GM21737 (cell line): ENCODE results near the gene C10orf90.

ENCODE experiments used
- ATAC-seq: cut with Tn5 transposase; IDR thresholded peaks from one replicate; pipeline ENCODE4 v1.9.1; 2021; ENCODE audit warnings: mild to moderate bottlenecking, moderate library complexity; ENCODE audit not compliant: unreplicated experiment

C10orf90 gene

DNA sequence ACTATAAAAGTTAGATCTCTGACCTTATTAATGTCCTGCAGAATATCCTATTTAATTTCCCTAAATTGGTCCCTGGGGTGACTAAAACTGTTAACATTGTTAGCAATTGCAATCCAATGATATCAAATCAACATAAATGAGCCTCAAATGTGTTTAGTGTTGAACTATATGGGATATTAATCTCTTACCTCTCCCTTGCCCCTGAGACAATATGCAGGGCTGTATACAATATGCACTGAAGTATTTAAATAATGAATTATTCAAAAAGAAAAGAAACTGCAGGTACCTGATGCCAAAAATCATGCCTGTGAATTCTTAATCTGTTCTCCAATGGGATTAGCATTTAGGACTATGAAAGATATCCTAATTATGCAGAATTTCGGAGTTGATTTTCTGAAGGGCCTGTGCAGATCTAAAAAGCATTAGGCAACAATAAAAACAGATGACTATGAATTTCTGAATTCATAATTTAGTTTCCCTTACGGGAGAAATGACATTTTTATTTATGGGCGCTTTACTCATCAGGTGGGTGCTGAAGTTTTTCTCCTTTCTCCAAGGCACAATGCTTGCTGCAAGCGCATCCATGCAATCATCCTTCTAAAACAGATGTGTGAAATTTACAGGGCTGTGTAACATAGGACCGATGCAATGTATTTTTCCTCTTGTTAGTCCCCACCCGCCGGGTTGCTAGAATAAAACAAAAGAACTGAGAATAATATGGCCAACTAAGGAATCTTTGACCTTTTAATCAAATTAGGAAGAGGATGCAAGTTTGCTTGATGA is 5.4 kb upstream of the C10orf90 start:
- ATAC-seq: no peak

DNA sequence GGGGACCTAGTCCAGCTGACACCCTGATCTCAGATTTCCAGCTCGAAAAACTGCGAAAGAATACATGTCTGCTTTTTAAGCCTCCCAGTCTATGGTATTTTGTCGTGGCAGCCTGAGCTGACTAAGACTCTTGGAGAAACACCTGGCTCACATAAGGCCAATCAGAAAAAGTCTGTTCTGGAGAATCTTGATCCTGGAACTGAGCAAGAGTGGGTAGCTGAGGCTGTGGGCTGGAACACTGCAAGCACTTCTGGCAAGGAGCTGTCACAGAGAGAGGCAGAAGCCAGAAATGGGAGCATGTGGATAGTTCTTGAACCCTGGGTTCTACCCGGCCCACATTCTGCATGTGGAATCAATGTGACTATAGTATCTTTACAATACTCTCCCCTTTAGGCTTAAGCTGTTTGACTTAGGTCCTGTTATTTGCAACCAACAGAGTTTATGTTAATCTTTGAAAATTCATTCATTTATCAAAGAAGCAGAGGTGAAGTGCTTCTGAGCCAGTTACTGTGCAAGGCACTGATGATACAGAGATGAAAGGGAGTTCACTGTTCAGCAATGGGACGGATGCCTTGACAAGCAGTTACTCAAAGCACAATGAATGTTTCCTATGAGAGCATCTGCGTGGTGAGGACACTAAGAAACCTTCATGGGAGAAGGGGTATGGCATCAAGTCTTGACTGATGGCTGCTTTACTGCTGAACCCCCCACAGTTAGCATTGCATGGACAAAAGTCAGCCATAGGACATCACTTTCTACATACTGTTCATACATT is 4.4 kb upstream of the C10orf90 start:
- no peak for ATAC-seq

GRCh38 chr10:126673565-126673964 is 3.1 kb upstream of the C10orf90 start:
- no peak for ATAC-seq

DNA sequence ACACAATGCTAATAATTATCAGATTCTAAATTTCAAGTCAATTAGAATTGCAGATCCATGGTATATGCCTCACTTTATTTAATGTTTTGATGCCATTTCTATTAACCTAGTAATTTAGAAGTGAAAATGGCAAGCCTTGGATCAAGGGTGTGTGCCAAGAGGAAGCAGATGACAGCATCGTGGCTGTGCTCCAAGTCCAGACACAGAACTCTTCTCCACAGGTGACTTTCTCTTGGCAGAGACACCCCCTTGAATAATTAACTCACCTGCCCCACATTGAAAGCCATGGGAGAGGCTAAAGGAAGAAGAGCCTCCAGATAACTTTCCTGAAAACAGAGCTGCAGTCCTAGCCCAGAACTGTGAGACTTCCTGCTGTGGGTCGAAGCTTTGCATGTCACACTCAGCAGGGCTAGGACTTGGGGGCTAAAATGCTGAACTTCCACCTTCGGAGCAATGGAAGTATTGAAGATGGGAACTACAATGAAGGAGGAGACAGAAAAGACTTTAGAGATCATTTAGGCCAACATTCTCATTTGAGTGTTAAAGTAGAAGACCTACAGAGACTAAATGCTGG is 996 bp upstream of the C10orf90 start:
- ATAC-seq: no peak

DNA sequence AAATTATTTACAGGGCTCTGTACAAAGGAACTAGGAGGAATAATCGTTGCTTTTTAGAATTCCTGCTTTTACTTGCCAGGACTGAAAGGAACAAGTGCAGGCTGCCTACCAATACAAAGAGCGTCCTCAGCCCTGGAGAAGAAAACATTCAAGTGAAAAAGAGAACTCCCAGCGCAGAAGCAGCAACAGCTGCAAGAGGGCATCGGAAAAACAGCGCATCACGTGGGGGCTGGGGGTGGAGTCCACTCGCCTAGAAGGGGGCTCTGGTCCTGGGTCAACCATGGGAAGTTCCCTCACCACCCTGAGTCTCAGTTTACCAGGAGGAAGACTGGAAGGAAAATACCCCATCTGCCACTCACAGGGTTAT is 385 bp upstream of the C10orf90 start:
- ATAC-seq: no peak

DNA sequence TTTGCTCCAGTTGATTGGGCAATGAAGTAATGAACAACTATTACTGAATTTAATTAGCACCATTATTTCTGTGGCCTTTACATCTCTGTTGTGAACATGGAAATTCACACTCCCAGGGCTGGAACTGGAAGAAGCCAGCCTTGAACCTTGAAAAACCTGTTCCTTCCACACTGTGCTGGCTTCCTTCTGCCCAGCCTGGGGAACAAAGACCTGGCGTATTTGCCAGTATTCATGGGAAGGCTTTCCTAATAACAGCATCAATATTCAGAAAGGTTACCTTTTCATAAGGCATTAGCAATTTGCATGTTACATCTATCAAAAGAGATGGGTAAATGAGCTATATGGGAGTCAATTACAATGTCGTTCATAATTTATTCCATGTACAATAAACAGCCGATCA is 1.3 kb downstream of the C10orf90 start:
- ATAC-seq: no peak

GRCh38 chr10:126668505-126668904 is 2.0 kb downstream of the C10orf90 start:
- no peak for ATAC-seq

DNA sequence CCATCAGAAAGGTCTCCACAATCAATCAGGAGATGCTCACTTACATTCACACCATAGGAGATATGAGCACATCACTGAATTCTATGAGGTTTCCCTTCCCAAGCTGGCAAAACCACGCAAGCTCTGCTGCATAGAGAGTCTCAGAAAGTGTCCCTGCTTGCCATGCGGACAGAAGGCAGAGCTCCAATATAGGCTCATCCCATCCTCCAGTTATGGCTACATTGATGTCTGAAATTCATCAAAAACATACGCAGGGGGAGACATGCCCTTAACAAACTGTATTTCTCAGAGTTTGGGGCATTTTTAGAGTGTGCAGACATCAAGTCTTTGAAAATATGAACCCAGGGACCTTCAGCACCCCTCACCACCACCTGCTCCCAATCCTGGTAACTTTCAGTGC is 2.9 kb downstream of the C10orf90 start:
- ATAC-seq: no peak

- no peak for ATAC-seq
Observed at GRCh38 chr10:126665207-126665606, 5.3 kb downstream of the C10orf90 start.

DNA sequence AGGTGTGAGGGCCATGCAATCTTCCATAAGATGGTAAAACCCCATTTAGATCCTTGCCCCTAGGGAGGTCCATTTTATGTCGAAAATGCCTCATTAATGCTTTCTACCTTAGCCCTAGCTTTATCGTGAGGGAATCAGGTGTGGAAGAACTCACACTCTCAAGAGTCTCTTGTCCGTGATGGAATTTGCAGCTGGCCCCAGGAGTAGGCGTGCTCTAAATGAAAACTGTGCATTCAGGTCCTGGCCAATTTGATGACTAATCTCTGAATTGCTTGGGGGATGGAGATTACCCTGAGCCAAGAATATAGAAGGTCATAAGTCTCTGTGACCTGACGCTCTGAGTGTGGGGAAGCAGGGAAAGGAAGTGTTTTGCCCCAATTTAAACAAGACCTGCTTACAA is 6.6 kb downstream of the C10orf90 start:
- no peak for ATAC-seq

DNA sequence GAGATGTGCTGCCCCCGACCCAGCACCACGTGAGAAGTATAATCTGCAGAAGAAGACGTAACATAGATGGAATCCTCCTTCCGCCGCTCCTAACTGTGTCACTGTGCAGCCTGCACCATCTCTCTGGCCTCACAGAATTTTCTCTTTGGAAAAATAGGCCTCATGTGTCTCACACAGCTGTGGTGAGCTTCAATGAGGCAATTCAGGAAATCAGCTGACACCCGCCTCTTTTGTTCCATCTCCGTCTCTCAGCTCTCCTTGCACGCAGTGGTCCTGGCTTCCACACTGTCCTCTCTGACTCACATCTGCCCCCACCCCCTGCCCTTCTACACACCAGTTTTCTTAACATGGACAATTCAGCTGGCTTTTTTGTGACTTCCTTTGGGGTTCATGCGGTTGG is 7.2 kb downstream of the C10orf90 start:
- ATAC-seq: no peak

GRCh38 chr10:126661841-126662515 is 8.5 kb downstream of the C10orf90 start:
- no peak for ATAC-seq

GRCh38 chr10:126661356-126661755 is 9.1 kb downstream of the C10orf90 start:
- no peak for ATAC-seq

GRCh38 chr10:126659750-126660149 is 10.7 kb downstream of the C10orf90 start:
- no peak for ATAC-seq

DNA sequence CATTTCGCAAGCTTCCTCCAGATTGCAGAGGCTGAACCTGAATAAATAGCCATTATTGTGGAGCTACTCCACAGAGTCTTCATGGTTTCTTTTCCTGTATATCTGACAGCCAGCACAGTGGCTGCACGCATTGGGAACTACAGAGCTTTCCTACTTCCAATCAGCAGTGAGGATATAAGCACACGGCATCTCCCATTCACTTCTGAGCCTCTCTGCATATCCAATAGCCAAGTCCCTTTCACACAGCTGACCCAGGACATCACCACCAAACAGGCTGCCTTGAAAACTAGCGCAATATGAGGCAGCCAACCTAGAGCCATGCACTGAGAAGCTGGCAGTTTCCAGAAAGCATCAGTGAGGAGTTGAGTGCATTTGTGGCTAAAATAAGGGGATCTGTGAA is 11.6 kb downstream of the C10orf90 start:
- ATAC-seq: no peak

GRCh38 chr10:126654579-126654978 is 15.9 kb downstream of the C10orf90 start:
- no peak for ATAC-seq

DNA sequence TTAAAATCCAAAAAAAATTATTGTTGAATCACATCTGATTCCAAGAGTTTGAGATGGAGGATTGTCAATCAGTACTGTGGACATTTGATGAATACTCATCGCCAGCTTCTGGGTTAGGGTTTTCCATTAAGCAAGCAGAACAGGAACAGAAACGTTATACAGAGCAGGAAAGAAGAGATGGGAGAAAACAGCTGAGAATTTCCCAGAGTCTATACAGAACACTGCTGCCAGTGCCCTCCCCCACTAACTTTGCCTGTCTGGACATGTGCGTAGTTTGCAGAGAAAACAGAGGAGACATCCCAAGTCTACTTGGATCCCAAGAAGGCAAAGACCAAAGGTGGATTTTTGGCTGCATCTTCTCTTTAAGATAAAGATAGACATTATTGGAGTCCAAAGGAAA is 19.0 kb downstream of the C10orf90 start:
- ATAC-seq: no peak

DNA sequence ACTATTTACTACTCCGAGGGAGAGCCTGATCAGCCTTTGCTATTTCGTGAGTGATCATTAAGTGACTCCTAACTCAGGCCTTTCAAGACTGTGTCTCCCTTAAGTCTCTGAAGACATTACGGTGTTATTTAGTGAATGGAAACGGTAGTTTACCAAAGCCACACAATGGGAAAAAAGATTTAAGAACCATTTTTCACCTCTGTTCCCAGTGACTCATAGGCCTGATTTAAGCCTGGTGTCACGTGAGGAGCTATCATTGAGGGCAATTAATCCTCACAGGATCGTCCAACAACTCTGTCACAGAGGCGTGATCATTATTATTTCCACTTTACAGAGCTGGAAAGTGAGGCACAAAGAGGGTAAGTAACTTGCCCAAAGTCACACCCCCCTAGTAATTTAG is 20.3 kb downstream of the C10orf90 start:
- no peak for ATAC-seq

DNA sequence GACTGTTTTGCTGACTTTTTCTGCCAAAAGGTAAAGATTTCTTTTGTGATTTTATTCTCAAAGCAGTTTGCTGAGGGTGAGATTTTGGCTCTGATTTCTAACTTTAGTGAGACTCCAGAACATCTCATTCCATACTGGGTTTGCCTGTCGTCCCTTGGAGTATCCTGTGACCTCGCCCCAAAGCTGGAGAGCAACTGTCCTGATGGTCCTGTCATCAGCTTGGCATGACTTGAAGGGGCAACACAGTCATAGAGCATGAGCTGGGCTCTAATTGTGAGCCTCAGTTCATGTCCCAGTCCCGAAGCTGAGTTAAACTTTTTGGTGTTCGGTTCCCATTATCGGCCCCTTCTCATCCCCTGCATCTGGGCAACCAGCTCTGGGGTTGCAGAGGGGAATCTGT is 23.4 kb downstream of the C10orf90 start:
- ATAC-seq: no peak

DNA sequence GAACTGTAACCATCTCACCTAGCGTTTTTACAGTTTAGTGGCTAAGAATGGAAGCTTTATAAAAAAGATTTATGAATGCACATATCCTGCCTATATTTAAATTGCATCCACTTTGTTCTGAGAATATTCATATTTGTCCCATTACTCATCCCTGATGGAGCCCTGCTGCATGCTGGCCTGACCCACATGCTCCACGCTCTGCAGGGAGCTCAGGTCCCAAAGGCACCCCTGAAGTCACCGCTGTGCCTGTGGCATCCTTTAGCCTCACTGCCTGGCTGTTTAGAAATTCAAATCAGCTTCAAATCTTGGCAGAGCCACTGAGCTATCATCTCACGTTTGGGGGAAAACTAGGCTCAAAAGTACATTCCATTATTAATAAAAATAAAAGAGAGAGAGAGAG is 24.4 kb downstream of the C10orf90 start:
- ATAC-seq: no peak

GRCh38 chr10:126640401-126640800 is 30.1 kb downstream of the C10orf90 start:
- no peak for ATAC-seq

DNA sequence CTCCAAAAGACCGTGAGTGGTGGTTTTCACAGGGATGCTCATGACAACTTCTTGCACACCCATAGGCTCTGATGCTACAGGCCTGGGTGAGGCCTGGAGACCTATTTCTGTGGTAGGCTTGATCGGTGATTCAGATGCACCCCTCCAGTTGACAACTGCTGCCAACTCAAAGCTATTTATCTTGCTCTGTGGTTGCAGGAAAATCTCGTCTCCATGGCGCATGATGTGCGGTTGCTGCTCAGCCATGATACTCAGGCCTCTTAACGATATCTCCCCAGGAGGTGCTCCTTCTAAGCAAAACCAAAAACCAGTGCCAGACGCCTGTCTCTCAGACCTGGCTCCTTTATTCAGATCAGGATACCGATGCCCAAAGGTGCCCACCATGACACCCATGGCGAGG is 31.4 kb downstream of the C10orf90 start:
- no peak for ATAC-seq
